Stimulated activated CD4-positive, alpha-beta T cell treated with anti-CD3 and anti-CD28 coated beads, Interleukin-1b, Interleukin-23, amount 100 ng/mL, for 4 hours (primary cell): ENCODE data around the gene NOTUM.
A peak's percentile ranks its signal among the peaks of the same experiment; 100 is the strongest.

ENCODE experiments used
- DNase-seq, 2 donors: peaks; one replicate each; pipeline ENCODE4 v3.0.0-alpha.2; 2020; ENCODE audit warnings: low read depth in 2 of 2

Gene NOTUM

DNA sequence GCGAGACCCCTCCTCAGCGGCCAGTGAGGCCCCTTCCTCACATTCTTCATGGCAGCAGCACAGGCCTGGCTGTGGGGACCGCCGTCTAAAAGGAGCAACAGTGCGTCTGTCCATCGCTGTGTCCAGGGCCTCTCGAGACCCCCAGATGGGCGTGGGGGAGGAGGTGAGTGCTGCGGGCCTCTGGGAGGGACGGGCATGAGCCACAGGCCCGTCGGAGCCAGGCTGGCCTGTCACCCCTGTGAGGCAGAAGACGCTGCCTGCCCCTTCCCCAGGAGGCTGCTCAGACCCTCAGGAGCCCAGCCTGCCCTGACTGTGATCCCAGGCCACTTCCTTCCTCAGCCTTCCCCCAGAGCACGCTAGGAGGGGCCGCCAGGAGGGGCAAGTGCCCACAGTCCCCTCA, 21.8 kb downstream of the NOTUM start:
- DNase-seq = no peak

DNA sequence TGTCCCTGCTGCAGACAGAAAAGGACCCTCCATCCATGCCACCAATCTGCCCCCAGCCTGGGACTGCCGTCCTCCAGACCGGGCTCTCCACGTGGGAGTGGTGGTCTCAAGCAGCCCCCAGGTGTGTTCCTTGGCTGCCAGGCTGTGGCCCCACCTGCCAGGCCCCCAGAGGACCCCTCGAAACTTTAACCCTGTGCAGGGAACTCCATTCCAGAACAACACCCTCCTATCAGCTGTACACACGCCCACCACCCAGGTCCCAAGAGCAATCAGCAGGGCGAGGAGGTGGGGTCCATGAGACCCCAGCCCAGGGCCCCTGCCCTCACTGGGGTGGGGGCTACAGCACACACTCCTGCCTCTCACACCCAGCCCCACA, 25.3 kb downstream of the NOTUM start:
- no peak for DNase-seq

DNA sequence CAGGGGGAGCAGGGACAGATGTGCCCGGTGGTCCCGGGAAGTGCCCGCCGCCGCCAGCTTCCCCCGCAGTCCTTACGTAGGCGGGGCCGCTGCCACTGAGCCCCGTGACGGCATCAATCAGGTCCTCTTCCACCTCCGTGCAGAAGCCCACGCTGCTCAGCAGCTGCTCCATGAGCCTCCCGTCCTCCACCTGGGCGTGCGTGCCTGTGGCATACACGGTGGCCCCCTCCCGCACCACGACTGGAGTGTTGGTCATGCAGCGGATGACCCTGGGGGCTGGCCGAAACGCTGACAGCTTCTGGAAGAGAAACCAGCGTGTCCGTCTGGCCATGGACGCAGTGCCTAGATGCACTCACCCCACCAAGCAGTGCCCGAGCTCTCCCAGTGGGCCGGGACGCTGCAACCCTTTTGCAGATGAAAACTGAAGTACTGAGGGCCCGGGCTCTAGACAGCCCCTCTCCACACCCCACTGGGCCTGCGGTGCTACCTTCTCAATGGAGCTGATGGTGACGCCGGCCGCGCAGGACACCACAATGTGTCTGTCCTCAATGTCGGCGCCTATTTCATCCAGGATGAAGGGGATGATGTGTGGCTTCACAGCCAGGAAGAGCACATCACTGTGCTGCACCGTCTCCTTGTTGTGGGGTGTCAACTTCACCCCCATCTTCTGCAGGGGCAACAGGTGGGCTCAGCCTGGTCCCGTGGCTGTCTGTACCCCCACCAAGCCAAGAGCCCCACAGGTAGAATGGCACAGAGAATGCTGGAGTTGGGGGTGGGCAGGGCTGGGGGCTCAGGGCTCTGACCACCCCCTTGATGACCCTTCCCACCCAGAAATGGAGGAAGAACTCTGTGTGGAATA, 25.9 kb downstream of the NOTUM start:
- no peak for DNase-seq

DNA sequence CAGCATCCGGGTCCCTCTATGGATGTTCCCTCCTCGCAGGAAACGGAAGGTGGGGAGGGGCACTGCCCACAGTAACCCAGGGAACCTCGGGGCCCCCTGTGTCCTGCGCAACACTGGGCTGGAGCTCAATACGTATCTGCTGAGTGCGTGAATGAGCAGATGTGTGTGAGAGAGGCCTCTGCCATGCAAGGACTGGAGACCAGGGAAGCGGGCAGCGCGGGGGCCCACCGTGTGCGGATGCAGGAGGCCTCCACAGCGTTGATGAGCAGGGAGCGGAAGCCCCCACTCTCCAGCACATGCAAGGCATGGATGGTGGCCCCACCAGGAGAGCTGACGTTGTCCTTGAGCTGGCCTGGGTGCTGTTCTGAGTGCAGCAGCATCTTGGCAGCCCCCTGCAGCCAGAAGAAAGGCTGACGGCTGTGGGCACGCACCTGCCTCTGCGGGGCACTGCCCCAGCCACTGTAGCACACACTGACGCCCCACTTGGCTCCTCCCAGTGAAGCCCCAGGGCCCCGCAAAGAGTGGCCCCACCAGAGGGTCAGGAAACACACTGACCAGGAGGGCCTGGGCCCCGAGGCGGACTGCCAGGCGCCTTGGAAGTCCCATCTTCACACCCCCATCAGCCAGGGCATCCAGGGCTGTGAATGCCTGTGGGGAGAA, 26.8 kb downstream of the NOTUM start:
- DNase-seq = no peak

DNA sequence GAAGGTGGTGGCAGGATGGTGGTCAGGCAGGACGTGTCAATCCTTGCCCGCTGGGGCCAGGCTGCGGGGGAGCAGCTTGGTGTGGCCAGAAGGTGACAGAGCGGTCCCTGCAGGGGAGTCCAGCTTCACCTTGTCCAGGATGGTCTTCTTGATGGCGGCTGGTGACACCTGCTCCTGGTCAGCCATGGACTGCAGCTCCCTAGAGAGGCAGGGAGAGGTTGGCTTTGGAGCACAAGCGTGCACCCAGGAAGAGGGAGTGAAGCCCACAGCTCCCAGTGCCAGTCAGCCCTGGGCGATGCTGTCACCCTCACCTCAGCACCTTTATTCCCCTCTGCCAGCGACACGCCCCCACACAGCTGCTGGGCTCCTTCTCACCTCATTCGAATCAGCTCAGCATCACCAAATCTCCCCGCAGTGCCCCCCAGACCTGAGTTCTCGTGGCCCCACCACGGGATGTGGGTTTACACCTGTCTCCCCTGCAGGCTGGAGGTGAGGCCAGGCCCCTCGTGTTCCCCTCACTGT, 27.7 kb downstream of the NOTUM start:
- no peak for DNase-seq

DNA sequence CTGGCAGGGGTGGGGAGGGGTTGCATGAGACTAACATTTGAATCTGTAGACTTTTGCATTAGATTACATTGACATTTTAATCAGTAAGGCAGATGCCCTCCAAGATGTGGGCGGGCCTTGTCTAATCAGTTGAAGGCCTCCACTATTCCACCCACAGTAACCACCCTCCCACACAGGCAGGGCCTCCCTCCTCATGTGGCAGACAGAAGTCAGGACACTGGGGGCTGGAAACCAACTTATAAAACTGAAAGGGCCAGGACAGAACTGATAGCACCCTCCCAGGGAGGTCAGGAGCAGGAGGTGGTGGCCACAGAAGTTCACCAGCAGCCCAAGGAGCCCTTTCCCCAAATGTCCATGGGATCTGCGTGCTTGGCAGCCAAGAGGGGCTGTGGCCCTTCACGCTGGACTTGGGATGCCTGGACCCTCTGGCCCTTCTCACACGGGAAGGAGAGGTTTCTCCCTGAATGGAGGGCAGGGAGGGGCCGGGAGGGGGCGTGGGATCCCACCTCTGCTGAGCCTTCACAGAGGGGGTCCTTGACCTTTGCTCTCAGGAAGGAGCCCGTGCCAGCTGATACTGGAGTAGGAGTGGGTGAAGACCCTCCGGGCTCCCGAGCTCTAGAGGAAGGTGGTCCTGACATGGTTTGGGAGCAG, 28.5 kb downstream of the NOTUM start:
- no peak for DNase-seq

DNA sequence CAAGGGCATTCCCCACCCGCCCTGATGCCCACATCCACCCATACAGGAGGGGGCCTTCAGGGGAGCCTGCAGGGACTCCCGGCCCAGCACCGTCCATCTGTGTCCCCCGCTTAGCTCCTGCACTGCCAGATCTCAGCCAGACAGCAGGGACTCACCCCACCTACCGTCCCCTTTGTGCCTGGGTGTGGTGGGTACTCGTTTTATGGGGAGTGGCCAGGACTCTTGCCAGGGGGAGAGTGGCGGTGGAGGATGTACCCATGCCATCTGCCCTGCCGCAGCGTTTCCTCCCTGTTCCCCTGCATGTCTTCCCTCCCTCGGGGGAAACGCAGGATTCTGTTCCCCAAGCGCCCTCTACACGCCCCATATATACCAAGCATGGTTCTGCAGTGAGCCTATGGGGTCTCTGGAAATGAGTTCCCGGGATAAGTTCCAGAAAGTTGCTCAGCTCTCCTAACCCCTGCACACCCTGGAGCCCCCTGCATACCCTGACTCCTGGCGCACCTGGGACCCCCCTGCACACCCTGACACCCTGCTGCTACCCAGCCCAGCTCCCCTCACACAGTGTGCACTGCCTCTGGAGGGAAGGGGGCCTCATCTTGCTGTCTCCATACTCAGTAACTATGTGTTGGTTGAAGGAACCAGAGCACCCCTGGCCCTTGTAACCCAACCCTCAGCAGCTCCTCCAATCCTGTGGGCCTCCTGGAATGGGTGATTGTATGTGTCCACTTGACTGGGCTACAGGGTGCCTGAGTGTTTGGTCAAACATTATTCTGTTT, 29.2 kb downstream of the NOTUM start:
- DNase-seq = no peak

DNA sequence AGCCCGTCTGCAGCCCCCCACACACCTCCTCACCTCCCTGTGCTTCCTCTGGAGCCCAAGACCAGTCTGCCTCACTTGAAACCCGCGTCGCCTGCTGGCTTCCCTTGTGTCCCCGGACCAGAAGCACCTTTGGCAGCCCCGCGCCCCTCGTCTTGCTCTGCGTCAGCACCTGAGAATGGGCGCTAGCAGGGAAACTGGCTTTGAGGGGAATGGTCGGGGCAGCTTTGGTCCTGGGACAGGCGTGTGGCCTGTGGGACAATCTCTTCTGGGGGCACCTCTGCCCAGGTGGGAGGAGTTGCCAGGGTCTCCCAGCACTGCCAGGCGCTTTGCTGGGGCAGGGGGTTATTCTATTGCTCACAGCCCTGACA, 29.8 kb downstream of the NOTUM start:
- no peak for DNase-seq

DNA sequence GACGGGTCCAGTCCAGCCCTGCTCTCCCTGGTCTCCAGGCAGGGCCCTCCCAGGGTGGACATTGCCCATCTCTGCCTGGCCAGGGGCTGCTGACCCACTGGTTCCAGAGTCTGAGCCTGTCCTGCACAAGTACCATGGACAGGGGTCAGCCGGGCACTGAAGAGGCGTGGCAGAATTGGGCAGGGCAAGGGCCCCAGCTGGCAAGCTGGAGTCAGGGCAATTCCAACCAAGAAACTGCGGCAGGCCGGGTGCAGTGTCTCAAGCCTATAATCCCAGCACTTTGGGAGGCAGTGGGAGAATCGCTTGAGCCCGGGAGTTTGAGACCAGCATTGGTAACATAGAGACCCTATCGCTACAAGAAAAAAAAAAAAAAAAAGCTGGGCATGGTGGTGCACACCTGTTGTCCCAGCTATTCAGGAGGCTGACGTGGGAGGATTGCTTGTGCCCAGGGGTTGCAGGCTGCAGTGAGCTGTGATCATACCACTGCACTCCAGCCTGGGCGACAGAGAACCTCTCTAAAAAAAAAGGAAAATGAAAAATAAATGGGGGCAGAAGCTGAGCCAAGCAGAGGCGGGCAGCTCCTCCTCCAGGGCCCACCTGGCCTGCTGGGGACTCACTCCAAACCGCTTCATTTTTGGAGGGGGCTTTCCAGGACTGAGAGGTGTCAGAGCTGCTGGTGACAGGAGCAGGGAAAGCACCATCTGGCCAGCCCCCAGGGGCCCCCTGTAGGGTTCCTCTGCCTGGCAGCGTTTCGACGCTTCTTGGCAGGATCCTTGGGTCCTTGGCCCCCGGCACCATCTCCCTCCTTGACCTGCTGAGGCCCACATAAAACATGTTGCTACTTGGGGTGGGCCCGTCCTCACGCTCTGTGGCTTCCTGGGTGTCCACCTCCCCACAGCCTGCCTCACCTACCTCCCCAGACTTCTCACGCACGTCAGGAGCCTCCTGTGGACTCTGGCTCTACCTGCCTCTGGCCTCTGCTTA, 30.6 kb downstream of the NOTUM start:
- no peak for DNase-seq

DNA sequence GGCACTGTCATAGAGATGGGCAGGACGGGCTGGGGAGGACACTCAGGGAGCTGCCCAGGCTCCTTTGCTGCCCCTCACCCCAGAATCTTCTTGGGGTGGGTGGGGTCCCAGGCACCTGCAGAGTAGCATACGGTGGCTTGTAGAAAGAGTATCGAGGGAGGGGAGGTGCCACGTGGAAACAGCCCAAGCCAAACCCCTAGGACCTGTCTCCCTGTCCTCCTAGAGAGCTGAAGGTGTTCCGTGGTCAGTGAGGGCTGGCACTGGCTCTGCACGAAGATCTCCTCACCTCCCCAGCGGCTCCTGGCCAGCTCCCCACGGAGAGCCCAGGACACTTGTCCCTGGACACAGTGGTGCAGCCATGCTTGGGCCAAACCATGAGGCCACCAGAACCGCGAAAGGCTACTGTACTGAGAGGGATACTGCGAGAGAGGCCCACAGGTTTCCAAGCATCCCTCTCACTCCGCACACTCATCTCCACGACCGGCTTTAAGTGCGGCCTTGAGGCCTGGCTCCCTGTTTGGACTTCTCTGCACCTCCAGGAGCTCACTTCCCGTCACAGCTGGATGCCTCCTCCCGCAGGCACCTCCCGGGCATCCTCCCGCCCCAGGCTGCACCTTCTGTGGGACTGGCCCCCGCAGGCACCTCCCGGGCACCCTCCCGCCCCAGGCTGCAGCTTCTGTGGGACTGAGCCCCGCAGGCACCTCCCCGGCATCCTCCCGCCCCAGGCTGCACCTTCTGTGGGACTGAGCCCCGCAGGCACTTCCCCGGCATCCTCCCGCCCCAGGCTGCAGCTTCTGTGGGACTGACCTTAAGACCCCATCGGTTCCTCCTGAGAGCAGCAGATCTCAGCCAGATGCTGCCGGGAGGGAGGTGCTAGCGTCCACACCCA, 31.5 kb downstream of the NOTUM start:
- DNase-seq = no peak

DNA sequence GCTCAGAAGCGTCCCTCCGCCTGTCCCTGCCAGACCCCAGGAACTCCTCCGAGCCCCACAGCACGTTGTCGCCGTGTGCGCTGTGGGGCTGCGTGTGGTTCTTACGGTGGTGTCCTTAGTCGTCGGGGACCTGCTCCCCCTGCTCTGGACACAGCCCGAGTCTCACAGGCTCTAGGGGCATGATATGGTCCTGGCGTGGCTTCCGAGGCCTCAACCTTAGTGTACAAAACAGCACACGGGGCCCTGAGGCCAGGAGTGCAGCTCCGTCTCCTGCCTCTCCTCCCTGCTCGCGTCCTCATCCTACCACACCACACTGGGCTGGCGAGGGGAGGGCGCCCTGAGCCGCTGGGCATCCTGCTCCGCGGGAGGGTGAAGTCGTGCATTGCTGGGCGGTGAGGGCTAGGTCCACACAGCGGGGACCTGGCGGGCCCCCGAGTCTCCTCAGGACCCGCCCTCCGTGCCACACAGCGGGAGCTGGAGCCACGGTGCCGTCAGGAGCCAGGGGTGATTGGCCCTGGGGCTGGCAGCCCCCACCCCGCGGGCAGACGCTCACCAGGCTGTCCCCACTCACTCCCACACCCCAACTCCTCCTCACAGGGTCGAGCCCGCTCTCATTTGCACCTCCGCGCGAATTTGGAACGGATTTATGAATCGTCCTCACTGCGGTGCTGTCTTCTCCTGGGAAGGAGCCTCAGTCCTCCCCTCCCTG, 32.3 kb downstream of the NOTUM start:
- no peak for DNase-seq

DNA sequence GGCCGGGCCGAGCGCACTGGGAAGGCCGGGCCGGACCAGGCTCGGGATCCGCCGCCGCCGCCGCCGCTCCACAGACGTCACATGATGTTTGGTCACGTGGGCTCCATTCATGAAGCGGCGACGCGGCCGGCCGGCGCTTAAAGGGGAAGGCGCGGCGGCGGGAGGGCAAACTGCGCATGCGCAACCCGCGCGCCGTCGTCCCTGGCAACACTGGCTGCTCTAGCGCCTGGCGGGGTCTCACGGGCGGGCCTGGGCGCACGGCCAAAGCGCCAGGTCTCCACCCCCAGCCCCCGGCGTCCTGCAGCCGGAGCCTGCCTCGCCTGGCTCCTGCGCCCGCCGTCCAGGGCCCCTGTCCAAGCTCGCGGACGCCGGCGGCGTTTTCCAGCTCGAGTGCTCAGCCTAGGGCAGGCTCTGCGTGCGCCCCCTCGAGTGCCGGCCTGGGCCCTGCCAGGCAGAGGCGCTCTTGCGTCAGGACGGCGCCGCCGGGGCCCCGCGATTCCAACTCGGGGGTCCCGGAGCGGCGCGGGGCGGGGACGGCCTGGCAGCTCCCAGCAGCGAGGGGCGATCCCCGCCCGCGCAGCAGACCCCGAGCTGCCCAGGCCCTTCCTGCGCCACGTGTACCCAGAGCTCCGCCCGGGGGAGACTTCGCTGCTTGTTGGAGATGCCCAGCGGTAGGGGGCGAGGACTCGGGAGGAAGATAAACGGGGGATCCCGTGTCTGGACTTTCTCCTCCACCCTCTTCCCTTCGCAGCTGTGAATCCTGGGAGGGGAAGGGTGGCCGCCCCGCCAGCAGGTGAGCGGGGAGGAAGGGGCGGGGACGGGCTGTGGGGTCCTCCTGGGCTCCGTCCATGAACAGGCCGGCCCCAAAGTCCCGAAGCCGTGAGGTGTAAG, 33.1 kb downstream of the NOTUM start, which contains the start of gene MAFG:
MAFG (minus strand) TSS at position 83 of the 891 bp plus-strand sequence. CDS start 4,550 bp downstream, outside the sequence.
- peak; percentile 84 to 87 for DNase-seq

DNA sequence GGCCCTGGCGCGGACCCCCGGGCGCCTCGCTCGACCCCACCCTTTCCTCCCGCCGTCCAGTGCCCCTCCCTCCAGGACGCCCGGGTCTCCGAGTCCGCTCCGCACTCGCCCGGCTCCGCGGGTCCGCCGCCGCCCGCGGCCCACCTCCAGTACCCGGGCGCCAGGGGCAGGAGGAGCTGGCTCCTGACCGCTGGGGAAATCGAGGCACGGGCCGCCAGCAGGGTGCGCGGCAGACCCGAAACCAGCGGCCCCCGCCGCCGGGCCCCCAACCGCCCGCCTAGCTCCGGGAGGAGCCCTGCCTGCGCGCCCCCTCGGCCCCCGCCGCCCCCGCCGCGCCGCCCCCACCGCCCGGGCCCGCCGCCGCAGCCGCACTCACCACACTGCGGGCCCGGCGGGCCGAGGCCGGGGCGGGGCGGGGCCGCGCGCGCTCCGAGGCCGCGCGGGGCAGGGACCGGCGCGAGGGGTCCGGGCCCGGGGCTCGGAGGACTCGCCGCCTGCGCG, 33.8 kb downstream of the NOTUM start:
- peak in 1 of 2 donors; percentile 42 for DNase-seq

DNA sequence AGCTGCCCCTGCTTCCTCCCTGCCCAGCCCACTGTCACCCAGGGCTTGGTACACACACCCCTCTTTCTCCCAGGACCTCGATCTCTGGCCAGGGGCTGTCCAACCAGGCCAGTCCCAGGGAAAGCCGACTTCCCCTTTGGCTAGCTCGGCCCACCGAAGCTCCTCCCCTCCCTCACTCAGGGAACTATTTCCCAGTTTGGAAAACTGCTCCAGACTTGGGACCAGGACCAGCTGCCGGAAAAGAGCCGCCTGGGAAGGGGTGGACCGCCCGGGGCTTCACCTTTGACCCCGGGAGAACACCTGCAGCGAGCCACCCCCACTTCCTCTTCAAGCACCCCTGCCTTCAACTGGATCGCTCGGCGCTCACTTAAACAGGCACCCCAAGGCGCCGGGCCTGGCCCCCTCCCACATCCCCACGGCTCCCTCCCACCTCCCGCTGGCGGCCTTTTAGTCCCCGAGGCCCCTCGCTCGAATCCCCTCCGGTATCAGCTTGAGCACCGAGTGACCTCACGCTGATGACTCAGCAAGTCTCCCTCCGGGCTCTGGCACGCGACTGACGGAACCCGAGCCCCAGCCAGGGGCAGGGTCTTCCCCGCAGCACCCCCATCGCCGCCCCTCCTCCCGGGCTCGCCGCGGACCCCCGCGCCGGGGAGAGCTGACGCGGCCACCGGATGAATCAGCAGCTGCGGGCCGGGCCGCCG, 34.4 kb downstream of the NOTUM start:
- DNase-seq = peak; percentile 41 to 67

DNA sequence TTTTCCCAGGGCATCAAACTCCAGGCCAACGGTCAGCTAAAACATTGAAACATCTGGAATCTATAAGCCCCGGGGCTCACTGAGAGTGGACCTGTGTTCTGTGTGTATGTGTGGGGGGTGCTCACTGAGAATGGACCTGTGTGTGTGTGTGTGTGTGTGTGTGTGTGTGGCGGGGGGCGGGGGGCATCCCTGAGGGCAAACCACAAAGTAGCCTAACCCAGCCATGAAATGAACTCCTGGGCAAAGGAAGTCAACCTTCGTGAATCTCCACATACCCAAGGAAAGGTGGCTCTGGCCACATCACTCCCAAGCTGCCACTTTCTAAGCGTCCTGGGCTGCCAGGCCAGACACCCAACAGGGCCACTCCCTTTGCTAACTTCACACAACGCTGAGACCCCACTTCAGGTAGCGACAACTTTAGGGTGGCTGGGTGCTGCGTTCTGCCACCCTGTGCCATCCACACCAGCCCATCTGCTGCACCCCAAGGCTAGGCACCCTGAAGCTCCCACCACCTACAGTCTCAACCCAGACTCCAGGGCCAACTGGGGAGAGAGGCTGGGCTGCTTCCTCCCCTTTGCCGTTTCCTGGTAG, 35.0 kb downstream of the NOTUM start:
- DNase-seq = no peak
